Brain pericyte (primary cell): ENCODE data around the gene PLCG2.
"Not testable (repeated sequence)": the region's sequence is repeated elsewhere in the genome, so short reads cannot be mapped to it uniquely, and the experiment has no call there.

ENCODE experiments used
- DNase-seq: peaks from one replicate; pipeline ENCODE4 v3.0.0-alpha.2; 2012; ENCODE audit warnings: low read depth, low spot score

Gene PLCG2

GRCh38 chr16:81754858-81755257 is 24.2 kb upstream of the PLCG2 start:
- no peak for DNase-seq

DNA sequence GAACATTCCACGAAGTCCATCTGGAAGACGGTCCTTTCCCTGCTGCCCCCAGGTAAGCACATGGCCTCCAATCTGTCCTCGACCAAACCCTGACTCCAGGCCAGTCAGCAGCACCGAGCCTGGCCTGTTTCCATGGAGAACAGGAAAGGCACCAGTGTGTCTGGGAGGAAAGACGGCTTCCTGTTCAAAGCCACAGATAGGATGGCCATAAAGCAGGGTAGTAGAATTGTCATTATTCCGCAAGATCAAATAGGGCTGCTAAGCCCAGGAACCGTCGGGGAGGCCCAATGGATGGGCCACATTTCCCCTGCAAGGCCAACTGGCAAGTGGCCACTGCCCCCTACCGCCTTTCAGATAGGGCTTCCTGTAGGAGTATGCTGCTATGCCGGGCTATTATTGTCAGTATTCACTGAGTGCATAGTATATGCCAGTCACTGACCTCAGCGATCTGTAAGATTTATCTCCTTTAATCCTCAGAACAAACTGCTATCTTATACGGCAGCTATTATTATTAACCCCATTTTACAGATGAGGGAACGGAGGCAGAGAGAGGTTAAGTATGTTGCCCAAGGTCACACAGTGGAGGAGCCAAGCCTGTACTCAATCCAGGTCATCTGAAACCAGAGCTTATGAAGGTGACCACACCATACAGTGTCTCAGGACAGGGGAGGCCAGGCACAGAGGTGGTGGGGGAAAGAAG is 23.0 kb upstream of the PLCG2 start:
- DNase-seq = no peak

DNA sequence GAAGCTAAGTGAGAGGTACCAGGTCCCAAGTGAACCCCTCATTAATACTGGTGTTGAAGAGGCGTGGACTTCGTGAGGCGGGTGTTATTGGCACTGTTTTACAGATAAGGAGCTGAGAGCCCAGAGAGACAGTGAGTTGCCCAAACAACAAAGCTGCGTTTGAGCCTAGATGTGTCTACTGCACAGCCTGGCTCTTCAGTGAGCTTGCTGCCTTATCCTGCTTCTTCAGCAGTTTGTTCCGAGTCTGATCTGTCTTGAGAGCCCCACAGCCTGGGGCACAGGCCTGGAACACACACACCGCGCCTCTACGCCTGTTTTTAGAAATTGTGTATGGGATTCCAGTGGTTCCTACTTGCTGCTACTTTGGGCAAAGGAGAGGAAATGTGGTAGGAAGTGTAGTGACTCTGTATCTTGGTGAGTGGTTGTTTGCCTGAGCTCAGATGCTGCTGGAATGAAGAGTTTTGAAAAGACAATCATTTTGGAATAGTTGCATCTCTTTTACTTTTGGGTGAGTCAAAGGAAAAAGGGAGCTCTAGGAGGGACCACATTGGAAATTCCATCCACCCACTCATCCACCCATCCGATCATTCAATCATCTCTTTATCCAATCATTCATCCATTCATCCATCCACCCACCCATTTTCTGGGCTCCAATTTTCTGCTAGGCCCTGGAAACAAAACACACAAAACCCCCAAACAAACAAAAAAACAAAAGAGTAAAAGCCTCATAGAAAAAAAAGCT is 22.3 kb upstream of the PLCG2 start:
- no peak for DNase-seq

GRCh38 chr16:81758376-81758775 is 20.7 kb upstream of the PLCG2 start:
- DNase-seq = no peak

DNA sequence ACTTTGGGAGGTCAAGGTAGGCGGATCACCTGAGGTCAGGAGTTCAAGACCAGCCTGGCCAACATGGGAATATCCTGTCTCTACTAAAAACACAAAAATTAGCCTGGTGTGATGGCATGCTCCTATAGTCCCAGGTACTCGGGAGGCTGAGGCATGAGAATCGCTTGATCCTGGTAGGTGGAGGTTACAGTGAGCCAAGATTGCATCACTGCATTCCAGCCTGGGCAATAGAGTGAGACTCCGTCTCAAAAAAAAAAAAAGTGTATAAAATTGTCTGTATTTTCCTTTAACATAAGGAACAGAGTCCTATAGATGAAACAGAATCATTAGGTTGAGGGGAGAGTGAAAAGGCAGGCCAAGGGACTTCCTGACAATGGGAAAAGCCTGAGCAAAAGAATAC is 16.8 kb upstream of the PLCG2 start:
- not testable (repeated sequence) for DNase-seq

- no peak for DNase-seq
Observed at GRCh38 chr16:81765111-81765919, 13.8 kb upstream of the PLCG2 start.

GRCh38 chr16:81765969-81766368 is 13.1 kb upstream of the PLCG2 start:
- DNase-seq = no peak

- no peak for DNase-seq
Observed at GRCh38 chr16:81767987-81768592, 11.0 kb upstream of the PLCG2 start.

DNA sequence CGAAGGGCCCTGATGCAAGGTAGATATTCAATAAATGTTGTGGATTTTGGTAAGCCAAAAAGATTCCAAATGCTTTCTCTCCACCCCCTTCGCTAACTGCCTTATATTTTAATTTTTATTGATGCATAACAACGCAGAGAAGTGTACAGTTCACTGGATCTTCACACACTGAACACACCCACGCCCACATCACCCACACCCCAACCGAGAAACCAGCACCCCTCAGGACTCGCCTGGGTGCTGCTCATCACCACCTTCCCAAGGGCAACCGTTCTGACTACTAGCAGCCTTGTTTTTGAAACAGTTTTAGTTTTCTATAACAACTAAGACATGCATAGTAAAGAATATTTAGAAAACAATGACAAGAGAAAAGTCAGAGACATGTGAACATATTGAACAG is 9.1 kb upstream of the PLCG2 start:
- no peak for DNase-seq

DNA sequence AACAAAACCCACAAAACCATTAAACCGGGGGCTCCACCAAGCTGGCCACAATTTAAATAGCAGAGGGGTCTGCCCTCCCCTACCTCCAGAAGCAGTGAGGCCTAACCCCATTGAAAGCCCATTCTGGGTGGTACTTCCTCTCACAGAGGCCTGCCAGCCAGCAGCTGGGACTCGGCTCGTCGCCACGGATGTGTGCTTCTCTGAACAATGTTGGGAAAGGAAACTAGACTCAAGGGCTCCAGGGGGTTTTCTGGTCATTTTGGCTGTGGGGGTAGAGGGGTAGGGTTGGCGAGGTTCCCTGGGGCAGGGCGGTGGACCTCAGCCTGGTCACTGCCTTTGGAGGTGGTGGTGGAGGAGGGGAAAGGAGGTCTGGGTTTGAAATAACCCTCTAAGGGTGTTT is 4.7 kb upstream of the PLCG2 start:
- no peak for DNase-seq

GRCh38 chr16:81775570-81775969 is 3.5 kb upstream of the PLCG2 start:
- no peak for DNase-seq

- DNase-seq = no peak
Observed at GRCh38 chr16:81778231-81778630, 860 bp upstream of the PLCG2 start.

- DNase-seq = no peak
Observed at GRCh38 chr16:81779536-81780320, 637 bp downstream of the PLCG2 start.

DNA sequence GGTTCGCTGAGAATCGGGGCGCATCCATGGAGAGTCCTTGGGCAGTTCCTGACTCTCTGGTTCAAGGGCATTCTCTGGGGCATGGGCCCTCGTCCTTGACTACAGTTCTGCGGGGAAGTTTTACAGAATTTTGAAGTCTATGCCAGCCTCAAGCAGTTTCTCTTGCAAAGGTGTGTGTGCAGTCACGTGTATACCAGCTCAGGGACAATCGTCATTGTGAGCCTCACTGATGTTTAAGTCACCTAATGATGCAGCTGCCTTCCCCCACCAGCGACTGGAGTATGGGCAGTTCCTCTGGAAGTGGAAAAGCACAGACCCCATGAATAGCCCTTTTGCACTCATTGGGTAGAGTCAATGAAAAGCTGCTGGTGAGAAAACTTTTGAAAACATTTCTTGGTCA is 1.3 kb downstream of the PLCG2 start:
- no peak for DNase-seq

GRCh38 chr16:81782236-81782635 is 3.1 kb downstream of the PLCG2 start:
- DNase-seq = no peak

DNA sequence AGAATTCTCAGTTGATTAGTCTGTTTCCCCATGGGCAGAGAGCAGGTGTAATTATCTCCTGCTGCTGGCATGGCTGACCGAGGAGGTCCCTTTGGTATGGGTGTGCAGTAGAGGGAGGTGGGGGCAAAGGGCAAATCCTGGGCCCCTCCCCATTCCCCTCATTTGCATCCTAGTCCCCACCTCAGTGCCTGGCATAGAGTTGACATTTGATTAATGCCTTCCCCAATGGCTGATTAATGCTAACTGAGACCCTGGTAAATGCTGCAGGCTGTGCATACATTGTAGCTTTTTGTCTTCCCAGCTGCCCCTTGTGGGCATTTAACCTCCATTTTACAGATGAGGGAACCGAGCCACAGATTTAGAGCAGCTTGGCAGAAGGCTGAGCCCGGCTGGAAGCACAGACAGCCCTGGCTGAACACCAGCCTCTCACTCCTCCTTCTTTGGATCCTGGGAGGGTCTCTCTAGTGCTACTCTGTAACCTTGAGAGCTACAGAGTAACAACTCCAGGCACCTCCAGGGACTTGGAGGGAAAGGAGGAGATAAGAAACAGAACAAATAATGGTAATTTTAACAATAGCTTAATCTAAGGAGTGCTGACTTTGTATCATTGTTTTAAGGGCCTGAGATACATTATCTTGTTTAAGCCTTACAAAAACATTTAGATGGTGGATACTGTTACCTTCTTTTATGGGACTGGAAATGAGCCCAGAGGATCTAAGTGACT is 5.1 kb downstream of the PLCG2 start:
- DNase-seq = no peak

- DNase-seq = no peak
Observed at GRCh38 chr16:81785138-81785924, 6.2 kb downstream of the PLCG2 start.

DNA sequence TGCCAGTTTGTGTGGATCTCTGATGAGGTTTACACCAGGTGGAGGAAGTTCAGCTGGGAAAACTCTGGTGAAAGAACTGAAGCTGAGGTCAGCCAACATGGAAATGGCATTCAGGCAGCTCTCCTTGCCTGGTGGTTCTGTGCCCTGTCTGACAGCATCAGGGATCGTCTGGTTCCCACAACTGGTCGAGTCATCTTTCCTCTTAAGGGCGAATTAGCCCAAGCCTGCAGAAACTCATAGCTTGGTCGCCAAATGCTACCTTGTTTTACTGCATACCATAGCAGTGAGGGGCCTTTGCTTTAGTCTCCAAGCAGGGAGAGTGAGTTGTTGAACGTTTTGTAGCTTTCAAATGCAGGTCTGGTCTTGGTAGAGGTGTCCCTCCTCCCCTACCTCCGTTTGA is 7.2 kb downstream of the PLCG2 start:
- DNase-seq = no peak

DNA sequence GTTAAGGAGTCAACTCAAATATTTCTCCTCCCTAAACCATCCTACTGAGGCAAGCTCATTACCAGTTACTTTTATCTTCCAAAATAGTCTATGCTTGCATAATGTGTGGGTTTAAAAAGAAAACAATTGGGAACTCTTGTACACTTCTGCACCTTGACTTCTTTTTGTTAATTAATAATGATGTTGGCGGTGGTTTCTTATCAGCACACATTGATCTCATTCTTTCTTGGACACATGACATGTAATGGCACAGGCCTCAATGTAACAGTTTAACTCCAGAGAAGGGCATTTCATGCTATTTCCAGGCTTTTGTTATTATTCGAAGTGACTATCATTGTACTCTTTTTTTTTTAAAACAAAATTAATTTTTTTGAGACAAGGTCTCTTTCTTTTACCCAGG is 7.8 kb downstream of the PLCG2 start:
- DNase-seq = no peak

GRCh38 chr16:81787659-81788058 is 8.6 kb downstream of the PLCG2 start:
- no peak for DNase-seq
